ENCODE measurements around the gene FITM1. TPM values are rescaled to one million over a fixed set of nuclear protein-coding genes. Genes with fewer than 3 reads are reported as not detected.

Gene FITM1
- total RNA-seq, 2 experiments from 2014 or later = 1.5 to 1.7 TPM

DNA sequence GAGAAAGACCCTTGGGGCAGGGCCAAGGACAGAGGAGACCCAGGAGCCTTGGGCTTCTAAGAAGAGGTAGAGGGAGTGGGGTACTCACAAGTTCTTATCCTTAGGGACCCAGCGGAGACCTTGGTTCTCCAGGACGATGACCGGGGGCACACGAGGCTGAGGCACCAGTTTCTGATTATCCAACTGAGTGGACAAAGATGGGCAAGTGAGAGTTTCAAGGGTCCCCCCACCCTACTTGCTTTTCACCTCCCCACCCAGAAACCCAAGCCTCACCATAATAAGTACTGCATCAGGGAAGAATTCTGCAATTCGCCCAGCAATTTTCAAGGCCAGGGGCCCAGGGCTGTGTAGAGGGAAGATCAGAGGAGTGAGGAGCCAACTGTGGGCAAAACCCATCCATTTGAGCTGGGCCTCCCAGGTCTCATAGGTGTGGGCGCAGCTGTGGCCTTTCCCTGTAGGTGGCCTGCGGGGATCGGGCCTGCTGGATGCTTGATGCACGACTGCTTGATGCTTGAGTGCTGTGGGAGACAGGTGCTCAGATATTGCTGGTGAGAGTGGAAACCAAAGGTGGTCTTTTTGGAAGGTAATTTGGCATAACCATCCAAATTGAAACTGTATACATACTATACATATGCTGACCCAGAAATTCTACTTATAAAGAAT lies 8.9 kb downstream of the FITM1 start:
- CTCF ChIA-PET = interaction anchor here (1.7 kb wide), 1 partner anchor 22 kb away, joined by 3 read pairs; the partner anchor contains the start of gene IRF9
- intact Hi-C loops (cut with DNase I, micrococcal nuclease) = no loop called here
- Histone ChIP-seq H3K4me3 (ENCODE audit: low read length) (no peak overlapping the region), H3K4me1 (ENCODE audit: insufficient read depth, low read length) (peaks cover 64% of the 10 kb centered on the region), H3K27ac (ENCODE audit: low read depth in 1 of 2, low read length in 2 of 2) (no peak overlapping the region), H3K36me3 (ENCODE audit: insufficient read depth, low read length) (peaks cover 45% of the 10 kb centered on the region), H3K9me3 (ENCODE audit: control insufficient read depth in 1 of 2, insufficient read depth in 1 of 2, low read length in 2 of 2) (no peaks in the 10 kb centered on the region), H3K27me3 (ENCODE audit: control insufficient read depth in 1 of 2, insufficient read depth in 2 of 2, low read length in 2 of 2) (no peaks in the 10 kb centered on the region)
- Mint-ChIP-seq H3K4me1 (ENCODE audit: low read depth) (peaks cover 72% of the 10 kb centered on the region), H3K9me3 (no peaks in the 10 kb centered on the region), H3K27ac (peak overlapping the region; percentile 85), H3K36me3 (ENCODE audit: low read depth) (peaks cover 71% of the 10 kb centered on the region), H3K27me3 (no peaks in the 10 kb centered on the region), H3K4me3 (peak overlapping the region; percentile 94)
- ATAC-seq (ENCODE audit: poor library complexity) (no peak), DNase-seq (peak in 2 of 14 experiments; percentile 45 to 49)
- TF ChIP-seq, protein P1, sequence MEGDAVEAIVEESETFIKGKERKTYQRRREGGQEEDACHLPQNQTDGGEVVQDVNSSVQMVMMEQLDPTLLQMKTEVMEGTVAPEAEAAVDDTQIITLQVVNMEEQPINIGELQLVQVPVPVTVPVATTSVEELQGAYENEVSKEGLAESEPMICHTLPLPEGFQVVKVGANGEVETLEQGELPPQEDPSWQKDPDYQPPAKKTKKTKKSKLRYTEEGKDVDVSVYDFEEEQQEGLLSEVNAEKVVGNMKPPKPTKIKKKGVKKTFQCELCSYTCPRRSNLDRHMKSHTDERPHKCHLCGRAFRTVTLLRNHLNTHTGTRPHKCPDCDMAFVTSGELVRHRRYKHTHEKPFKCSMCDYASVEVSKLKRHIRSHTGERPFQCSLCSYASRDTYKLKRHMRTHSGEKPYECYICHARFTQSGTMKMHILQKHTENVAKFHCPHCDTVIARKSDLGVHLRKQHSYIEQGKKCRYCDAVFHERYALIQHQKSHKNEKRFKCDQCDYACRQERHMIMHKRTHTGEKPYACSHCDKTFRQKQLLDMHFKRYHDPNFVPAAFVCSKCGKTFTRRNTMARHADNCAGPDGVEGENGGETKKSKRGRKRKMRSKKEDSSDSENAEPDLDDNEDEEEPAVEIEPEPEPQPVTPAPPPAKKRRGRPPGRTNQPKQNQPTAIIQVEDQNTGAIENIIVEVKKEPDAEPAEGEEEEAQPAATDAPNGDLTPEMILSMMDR (IDR thresholded peaks at IDR 0.05) = no peak
- POLR2A ChIA-PET = interaction anchor here (0.7 to 11.7 kb wide), 4 partner anchors 9 to 76 kb away, joined by 3 to 296 read pairs (median 88); partner anchors contain the start of genes DCAF11, IRF9, MDP1 and NRL

DNA sequence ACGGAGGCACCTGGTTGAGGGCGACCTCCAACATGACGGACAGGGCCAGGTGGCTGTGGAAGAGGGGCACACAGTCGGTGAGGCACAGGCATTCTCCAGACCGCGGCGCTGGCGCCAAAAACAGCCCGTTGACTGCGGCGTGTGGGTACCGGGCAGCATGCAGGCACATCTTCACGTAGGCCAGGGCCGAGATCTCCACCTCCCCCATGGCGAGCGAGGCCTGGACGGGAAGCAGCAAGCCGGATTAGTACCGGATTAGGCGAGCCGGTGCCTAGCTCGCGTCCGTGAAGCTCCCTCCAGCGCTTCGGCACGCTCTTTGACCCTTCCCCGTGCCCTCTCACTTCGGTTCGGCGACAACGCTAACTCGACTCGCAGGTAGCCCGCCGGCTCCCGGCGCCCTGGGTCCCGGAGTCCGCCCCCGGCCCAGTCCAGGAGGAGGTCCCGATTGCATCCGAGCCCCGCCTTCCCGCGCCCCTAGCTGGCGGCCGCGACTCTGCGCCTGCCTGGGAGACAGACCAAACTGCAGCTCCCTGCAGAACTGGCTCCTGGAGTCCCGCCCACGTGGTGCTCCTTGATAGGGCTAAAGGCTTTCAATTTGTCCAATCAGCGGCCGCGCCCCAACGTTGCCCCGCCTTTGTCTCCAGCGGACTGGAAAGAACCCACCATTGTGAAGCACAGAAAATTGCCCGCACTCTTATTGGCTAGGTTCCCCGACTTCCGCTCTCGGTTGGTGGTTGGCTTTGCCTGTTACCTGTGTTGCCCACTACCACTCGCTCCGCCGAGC lies 10.8 kb downstream of the FITM1 start, which contains the start of gene EMC9:
EMC9 (minus strand) TSS at position 495 of the 784 bp plus-strand sequence; CDS start at position 208, 287 bp downstream.
- Mint-ChIP-seq H3K27ac (peak within 1 kb of the TSS; percentile 90), H3K9me3 (no peaks in the 10 kb centered on the region), H3K4me1 (ENCODE audit: low read depth) (peaks cover 76% of the 10 kb centered on the region), H3K36me3 (ENCODE audit: low read depth) (peaks cover 71% of the 10 kb centered on the region), H3K27me3 (no peaks in the 10 kb centered on the region), H3K4me3 (peak within 1 kb of the TSS; percentile 95)
- ChIA-PET POLR2A (interaction anchor here (0.7 to 11.7 kb wide), 23 partner anchors 9 to 289 kb away, joined by 3 to 296 read pairs (median 5); partner anchors contain the start of genes CBLN3, CHMP4A, DCAF11 and DHRS1), CTCF (interaction anchor here (0.8 to 1.2 kb wide), 7 partner anchors 19 to 101 kb away, joined by 3 to 11 read pairs (median 4); partner anchors contain the start of genes DCAF11, IRF9, MDP1 and NRL)
- Histone ChIP-seq H3K36me3 (ENCODE audit: insufficient read depth, low read length) (peaks cover 58% of the 10 kb centered on the region), H3K4me3 (ENCODE audit: low read length) (peak within 1 kb of the TSS; percentile 92), H3K9me3 (ENCODE audit: control insufficient read depth in 1 of 2, insufficient read depth in 1 of 2, low read length in 2 of 2) (no peaks in the 10 kb centered on the region), H3K27ac (ENCODE audit: low read depth in 1 of 2, low read length in 2 of 2) (peak within 1 kb of the TSS; percentile 62 to 71), H3K4me1 (ENCODE audit: insufficient read depth, low read length) (peaks cover 73% of the 10 kb centered on the region), H3K27me3 (ENCODE audit: control insufficient read depth in 1 of 2, insufficient read depth in 2 of 2, low read length in 2 of 2) (no peaks in the 10 kb centered on the region)
- peak; percentile 97 to 100 (median 99) for DNase-seq
- ATAC-seq (ENCODE audit: poor library complexity) = peak; percentile 90
- intact Hi-C loops (cut with DNase I, micrococcal nuclease) = loop anchor here in 1 of 2 experiments (1.0 kb wide), 1 partner anchor 26 kb away; no protein-coding TSS in a partner anchor
- TF ChIP-seq, protein P1 (IDR thresholded peaks at IDR 0.05) = no peak

DNA sequence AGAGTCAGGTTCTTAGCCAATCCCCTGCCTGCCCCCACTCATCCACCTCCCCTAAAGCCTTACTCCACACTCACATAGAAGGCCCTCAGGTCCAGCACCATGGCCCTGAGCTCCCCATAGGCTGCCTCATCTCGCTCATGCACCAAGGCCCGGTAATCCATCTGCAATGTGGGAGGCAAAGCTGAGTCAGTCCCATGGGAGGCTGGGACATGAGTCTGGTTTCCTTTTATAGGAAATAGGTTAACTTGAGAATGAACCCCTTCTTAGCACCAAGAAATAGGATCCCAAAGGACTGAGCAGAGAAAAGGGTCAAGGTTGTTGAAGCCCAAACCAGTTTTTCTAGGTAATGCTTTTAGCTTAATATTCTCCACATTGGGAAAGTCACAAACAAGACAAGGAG lies 13.1 kb downstream of the FITM1 start:
- Histone ChIP-seq H3K4me1 (ENCODE audit: insufficient read depth, low read length) (peaks cover 62% of the 10 kb centered on the region), H3K27ac (ENCODE audit: low read depth in 1 of 2, low read length in 2 of 2) (no peak overlapping the region), H3K9me3 (ENCODE audit: control insufficient read depth in 1 of 2, insufficient read depth in 1 of 2, low read length in 2 of 2) (no peaks in the 10 kb centered on the region), H3K36me3 (ENCODE audit: insufficient read depth, low read length) (peaks cover 43% of the 10 kb centered on the region), H3K27me3 (ENCODE audit: control insufficient read depth in 1 of 2, insufficient read depth in 2 of 2, low read length in 2 of 2) (no peaks in the 10 kb centered on the region), H3K4me3 (ENCODE audit: low read length) (no peak overlapping the region)
- TF ChIP-seq, protein P1 (IDR thresholded peaks at IDR 0.05) = no peak
- H3K36me3 Mint-ChIP-seq (ENCODE audit: low read depth) = peaks cover 77% of the 10 kb centered on the region
- ATAC-seq (ENCODE audit: poor library complexity) (no peak), DNase-seq (no peak)
- peaks cover 75% of the 10 kb centered on the region for H3K4me1 Mint-ChIP-seq (ENCODE audit: low read depth)
- POLR2A ChIA-PET = interaction anchor here (0.6 to 6.4 kb wide), 4 partner anchors 8 to 35 kb away, joined by 3 to 119 read pairs (median 8); partner anchors contain the start of genes DCAF11, IRF9, NRL and PSME1
- H3K27me3 Mint-ChIP-seq = no peaks in the 10 kb centered on the region
- peak overlapping the region; percentile 66 for H3K4me3 Mint-ChIP-seq
- H3K9me3 Mint-ChIP-seq = no peaks in the 10 kb centered on the region
- H3K27ac Mint-ChIP-seq = peak overlapping the region; percentile 90
- intact Hi-C loops (cut with DNase I, micrococcal nuclease) = no loop called here
- CTCF ChIA-PET = interaction anchor here (0.7 to 1.1 kb wide), 2 partner anchors 34 to 165 kb away, joined by 3 read pairs; partner anchors contain the start of gene CIDEB
